Skeletal muscle cell (primary cell): ENCODE results near the gene KLF13.

Experiments used
- DNase-seq: peaks from one replicate; pipeline ENCODE4 v3.0.0-alpha.2; 2010; ENCODE audit warnings: low read depth
- H3K4me3 ChIP-seq: 2 replicates; pipeline ENCODE4 v1.5.1; 2011; ENCODE audit warnings: low read depth, mild to moderate bottlenecking, control low read depth, low read length, moderate library complexity

KLF13 gene

DNA sequence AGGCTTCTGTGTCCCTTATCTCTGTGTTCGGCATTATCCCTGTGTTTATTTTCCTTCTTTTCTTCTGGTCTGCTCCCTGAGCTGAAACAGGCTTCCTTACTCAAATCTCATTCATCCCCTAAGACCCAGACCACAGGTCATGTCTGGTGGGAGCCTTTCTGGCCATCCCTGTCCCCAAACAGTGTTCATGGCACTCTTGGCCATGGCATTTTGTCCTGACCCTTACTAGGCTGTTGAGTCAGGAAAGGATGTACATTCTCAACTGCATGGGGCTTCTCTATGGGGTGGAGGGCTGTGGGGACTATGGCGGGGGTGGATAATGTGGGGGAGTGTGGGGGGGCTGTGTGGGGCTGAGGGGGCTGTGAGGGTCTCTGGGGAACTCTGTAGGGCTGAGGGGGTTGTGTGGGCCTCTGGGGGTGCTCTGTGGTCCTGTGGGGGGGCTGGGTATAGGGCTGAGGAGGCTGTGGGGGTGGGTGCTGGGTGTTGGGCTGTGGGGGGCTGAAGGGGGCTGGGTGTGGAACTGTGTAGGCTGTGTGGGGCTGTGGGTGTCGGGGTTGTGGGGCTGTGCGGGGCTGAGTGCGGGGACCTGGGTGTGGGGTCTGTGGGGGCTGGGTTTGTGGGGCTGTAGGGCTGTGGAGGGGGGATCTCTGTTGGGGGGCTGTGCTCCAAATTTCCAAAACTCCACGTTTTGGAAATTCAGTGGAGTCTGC lies 64.3 kb downstream of the KLF13 start:
- DNase-seq, result no peak

DNA sequence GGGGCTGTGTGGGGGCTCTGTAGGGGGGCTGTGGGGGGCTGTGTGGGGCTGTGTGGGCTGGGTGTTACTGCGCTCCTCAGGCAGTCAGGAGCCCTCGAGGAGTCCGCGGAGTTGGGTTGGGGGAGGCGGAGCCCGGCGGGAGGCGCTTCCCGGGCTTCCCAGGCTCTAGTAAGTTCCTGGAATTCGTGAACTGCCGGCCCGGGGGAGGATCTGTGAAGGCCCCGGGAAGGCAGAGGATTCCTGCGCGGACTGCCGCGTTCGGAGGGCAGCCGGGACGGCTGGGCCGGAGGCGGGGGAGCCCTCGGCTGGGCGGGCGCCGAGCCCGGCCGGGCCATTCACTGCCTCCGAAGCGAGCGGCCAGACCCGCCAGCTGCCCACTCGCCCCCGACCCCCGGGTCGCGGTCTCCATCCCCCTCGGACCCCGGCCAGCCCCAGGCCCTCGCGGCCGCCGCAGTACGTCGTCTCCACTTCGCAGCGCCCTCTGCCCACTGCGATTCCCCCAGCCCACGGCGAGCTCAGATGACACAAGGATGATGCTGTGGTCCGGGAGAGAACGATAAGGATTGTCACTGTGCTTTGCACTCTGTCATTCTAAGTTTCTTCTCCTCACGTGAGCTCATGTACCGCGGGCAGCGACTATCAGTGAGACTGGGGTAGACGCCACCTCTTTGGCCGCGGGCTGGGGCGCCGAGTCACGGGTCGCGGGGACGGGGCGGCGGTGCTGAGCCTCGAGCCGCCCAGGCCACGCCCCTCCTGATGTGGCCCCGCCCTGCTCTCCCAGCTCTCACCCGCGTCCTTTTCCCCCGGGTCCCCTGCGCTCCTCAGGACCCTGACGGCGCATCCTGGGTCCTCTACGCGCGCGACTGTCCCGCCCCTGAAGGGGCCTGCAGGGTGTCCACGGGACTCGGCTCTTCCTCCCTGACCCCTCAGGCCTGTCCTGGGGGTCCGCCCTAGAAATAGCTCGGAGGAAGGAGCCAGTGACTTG lies 65.3 kb downstream of the KLF13 start:
- H3K4me3 ChIP-seq, result peak overlapping the region; percentile 66

More for the DNA sequence above, 64.3 kb downstream of the KLF13 start:
- no peak overlapping the region for H3K4me3 ChIP-seq

DNA sequence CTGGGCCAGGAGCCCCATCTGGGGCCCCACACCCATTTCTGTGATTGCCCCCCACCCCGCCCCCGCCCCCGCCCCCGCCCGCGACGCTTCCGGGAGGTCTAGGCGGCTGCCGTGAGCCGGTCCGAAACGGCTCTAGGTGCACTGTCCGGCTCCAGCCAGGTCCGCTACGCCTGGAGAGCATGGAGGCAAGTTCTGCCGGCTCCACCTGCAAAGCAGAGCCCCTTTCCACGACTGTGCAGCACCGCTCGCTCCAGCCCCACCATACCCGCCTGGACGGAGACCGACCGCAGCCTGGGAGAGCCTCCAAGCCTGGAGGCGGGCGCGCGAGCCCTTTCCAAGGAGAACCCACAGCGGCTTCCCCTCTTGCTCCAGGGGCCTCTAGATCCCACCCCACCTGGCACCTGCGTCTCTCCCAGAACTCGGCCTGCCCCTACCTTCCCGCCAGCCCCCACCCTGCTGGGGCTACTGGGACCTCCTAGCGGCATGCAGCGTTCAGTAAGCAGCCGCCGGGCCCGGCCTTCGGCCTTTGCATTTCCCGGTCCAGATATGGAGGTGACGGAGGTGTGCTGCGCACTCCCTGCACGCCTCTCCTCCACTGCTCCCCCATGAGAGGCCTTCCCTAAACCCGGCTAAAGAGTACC lies 66.2 kb downstream of the KLF13 start:
- DNase-seq, result no peak

More for the DNA sequence above, 65.3 kb downstream of the KLF13 start:
- DNase-seq, result no peak

DNA sequence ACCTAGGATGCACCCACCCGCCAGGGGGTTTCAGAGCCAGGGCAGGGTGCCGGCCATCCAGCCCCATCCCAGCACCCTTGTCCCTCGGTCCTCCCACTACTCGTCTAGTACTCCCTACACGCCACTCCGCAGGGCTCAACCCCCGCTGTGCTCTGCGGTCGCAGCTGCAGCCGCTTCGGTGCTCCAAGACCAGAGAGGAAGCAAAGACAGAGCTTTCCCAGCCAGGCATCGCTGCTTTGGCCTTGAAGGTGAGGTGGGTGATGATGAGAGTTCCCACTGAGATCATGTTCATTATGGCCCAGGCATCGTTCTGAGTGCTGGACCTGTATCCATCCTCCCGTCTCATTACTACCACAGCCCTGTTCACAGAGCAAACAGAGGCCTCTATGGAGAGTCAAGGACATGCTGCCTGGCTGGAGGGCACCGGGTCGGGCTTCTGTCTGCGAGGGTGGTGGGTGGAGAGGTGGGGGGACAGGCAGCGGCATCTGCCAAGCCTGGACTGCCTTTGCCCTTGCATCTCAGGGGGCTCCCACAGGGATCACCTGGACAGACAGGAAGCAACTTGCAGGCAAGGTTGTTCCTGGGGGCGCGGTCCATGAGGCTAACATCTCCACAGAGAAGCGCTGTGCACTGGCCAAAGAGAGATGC lies 66.9 kb downstream of the KLF13 start:
- H3K4me3 ChIP-seq, result no peak overlapping the region
- DNase-seq, result no peak

More for the DNA sequence above, 66.2 kb downstream of the KLF13 start:
- peak overlapping the region; percentile 66 for H3K4me3 ChIP-seq

DNA sequence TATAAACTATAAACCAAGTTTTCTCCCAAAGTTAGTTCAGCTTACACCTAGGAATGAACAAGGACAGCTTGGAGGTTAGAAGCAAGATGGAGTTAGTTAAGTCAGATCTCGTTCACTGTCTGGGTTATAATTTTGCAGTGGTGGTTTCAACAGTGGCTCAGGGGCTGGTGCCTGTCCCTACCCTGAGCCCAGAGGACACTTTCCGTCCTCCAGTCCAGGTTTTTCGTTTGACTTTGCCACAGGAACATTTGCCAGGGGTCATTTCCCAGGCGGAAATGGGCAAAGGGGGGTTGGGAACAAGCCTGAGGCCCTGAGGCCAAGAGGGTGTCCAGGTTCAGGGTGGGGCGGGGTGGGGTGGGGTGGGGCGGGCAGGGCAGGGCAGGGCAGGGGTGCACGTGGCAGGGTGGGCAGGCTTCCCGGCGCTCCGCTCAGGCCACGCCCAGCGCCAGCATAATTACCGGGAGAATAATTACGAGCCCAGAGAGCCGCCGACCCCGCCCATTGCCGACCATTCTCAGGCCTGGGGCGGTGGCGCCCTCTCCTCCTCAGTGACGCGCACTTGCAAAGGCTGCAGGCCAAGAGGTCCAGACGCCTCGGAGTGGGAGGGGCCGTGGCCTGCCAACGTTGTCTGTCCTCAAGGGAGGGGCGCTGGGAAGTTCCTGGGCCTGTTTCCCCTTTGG lies 70.4 kb downstream of the KLF13 start:
- H3K4me3 ChIP-seq, result no peak overlapping the region
- DNase-seq, result peak; percentile 48

DNA sequence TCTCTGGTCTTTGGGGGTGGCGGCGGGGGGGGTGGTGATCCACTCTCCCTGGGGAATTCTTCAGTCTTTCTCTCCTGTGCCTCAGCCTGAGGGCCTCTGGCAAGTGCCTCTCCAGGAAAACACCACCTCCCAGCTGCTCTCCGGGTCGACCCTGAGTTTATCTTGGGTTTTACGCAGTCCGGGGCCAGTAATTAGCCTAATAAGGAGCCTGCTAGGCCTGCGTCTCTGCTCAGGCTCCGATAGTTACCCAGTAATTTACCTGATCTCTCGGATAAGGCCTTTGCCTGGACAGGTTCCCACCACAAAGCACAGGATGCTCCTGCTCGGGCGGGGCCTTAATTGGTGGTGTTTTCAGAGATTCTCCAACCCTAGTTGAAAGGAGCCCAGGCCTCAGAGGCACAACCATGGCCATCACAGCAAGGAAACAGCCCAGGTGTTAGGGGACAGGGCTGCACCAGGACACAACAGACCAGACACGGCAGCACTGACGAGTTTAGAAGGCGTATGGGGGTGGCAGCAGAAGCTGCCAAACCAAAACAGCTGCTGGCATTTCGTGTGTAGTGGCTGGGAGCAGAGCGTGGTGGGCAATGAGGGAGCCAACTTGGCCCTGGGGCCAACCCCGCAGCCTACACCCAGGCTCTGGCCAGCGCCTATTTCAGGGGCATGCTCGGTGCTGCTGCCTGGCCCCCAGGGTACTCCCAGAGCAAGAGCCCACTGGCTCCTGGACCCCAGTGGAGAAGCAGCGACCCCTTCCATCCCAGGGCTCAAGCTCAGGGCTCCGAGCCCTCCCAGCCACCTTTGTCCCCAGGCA lies 71.4 kb downstream of the KLF13 start:
- H3K4me3 ChIP-seq, result no peak overlapping the region
- DNase-seq, result no peak

DNA sequence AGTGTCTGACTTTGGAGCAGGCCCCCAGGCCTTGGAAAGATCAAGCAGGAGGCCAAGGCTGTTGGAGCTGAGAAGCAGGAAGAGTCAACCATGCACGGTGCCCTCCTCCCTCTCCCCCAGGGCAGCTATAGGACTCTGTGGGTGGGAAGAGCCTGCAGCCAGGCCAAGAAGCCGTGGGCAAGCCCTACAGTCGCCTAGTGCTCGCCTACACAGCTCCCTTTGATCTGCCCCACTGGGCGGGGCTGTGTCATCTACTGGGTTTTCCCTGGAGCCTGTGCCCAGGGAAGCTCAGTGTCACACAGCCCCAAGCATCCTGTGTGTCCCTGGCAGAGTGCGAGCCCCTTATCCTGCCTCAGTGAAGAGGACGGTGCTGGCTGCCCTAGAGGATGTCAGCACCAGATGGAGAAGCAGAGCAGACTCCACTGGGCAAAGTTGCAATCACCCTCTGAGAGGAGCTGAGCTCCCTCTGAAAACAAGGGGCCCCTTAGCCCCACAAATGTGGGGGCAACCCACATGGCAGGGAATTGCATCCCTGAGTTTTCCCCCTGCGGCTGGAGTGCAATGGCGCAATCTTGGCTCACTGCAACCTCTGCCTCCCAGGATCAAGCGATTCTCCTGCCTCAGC lies 72.2 kb downstream of the KLF13 start:
- DNase-seq, result no peak
- no peak overlapping the region for H3K4me3 ChIP-seq

DNA sequence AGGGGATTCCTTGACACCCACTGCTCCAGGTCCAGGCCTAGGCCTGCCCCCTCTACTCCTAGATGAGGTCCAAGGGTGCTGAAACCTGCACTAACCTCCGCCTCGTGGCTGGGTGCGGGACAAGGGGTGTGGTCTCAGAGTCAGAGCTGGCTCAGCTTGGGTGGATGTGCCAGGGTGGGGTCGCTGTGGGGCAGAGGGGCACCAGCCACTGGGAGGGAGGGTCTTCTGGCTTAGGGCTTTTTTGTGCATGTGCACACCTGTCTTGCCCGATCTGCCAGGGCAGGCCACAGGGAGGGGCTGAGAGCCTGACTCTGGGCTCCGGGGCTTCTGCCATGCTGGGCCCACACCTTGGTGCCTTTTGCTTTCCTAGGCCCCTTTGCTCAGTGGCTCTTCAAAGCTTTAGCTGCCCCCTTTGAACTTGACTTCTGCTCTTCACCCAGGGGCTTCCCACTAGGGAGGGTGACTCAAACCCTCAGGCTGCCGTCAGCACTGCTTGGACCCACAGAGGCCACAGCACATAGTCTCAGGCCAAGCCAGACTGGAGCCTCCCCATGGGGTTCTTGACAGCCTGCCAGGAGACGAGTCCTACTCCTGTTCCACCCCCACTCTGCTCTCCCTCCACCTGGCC lies 73.0 kb downstream of the KLF13 start:
- no peak for DNase-seq

DNA sequence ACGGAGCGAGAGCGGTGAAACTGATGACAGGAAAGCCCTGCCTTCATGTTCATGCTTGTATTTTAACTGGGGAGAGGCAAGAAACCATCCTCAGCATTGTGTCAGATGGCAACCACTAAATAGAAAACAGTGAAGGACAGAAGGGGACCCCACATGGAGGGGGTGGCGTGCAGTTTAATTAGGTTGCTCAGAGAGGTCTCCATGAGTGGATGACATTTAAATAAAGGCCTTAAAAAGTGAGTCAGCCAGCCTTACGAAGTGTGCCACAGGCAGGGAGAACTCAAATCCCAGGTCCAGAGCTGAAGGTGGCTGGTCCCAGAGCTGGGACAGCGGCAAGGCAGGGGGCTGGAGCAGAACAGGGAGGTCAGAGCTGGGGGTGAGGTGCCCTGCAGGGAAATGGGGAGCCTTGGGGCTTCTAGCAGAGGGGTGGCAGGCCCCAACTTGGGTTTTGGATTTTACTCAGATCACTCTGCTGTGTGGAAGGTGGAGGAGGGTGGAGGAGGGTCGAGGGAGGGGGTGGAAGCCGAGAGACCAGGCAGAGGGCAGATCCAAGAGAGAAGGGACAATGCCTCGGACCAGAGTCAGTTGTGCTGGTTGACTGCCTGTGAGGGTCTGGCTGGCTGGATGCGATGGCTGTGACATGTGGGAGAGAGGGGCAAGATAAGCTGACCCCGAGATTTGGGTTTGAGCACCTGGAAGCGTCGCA lies 73.7 kb downstream of the KLF13 start:
- DNase-seq, result no peak
- no peak overlapping the region for H3K4me3 ChIP-seq

More for the DNA sequence above, 73.0 kb downstream of the KLF13 start:
- H3K4me3 ChIP-seq, result no peak overlapping the region

DNA sequence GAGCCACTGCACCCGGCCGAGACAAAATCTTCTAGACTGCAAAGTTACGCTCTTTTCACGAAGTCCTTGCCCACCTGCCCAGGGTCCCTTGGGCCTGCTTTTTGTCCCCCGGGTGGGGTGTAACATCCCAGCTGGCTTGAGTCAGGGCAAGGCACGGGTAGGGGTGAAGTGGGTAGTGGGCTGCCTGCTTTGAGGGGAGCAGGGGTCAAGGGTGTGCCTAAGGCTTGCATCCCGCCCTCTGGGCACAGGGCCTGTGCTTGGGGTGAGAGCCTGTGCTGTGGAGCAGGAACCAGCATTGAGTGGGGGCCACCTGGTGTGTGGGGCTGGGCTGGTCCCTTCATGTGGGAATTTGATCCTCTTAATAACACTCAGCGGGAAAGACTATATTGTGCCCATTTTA lies 74.6 kb downstream of the KLF13 start:
- H3K4me3 ChIP-seq, result no peak overlapping the region
- DNase-seq, result no peak

DNA sequence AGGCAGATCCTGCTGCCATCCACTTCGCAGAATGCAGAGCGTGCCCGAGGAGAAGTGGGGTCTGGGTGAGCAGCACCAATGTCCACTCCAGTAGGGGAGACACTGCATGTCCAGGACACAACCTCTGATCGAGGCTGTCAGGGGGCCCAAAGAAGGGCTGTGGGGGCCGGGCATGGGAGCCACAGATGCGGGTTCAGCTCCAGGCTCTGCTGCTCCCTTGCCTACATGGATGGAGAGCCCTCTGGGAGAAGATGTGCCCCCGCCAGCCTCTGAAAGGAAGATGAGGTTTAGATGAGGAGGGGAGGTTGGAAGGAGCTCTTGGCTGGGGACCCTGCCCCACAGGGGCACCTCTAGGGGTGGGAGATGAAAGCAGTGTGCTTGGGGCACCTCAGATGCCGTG lies 75.4 kb downstream of the KLF13 start:
- no peak for DNase-seq
- no peak overlapping the region for H3K4me3 ChIP-seq

DNA sequence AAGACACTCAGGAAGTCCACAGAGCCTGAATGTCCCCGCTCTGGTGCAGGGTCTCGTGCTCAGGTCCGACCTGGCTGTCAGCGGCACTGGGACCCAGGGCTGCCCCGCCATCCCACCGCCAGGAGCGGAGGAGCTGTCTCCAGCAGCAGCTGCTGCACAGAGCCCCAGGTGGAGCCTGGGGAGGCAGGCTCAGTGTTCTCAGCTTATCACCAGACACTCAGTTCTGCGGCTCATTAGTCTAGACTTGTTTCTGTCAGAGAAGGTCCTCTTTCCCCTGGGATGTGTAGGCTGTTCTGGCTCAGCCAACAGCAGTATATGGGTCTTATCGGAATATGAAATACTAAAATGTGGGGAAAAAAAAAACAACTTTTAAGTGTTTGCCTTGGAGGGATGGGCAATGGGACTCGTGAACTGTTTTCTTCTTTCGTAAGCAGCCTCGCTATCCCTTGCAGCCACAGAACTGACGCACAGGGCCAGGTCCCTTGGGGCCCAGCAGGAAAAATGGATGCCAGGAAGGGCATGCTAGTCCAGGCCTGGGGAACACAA lies 75.9 kb downstream of the KLF13 start:
- DNase-seq, result peak; percentile 87
- no peak overlapping the region for H3K4me3 ChIP-seq

DNA sequence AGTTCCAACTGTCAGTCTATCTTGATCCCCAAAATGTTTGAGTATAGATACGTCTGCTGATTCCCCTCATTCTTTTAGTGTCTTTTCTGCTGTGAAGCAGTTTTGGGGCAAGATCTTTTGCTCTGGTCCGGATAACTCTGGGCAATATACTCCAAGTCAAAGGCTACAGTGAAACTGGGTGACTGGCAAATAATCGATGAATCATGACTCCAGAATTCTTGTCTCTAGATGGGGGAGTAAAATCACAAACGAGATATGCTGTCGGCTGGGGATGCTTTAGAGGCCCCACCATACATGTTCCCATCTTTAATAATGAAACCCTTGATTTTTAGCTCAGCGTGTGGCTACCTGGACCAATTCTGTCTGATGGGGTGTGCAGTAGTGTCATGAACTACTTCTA lies 76.5 kb downstream of the KLF13 start:
- H3K4me3 ChIP-seq, result no peak overlapping the region
- no peak for DNase-seq

DNA sequence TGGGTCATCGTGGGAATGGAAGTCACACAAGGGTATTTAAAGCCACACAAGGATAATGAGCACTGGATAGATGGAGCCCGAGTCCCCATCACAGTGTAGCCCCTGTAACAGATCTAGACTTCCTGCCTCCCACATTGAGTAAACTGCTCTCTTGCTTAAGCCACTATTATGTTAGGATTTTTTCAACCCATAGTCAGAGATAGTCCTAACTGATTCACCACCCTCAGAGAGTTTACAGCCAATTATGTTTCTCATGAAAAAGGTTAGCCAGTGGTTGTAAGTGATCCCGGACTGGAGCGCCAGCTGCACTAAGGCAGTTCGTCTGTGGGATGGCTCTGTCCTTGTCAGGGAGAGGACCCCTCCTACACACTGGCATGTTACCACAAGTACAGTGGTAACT lies 77.0 kb downstream of the KLF13 start:
- H3K4me3 ChIP-seq, result no peak overlapping the region
- no peak for DNase-seq

DNA sequence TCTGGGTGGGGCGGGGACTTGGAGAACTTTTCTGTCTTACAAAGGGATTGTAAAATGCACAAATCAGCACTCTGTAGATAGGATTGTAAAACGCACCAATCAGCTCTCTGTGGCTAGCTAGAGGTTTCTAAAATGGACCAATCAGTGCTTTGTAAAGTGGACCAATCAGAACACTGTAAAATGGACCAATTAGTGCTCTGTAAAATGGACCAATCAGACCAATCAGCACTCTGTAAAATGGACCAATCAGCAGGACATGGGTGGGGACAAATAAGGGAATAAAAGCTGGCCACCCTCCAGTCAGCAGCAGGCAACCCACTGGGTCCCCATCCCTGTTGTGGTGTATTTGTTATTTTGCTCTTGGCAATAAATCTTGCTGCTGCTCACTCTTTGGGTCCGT lies 77.7 kb downstream of the KLF13 start:
- H3K4me3 ChIP-seq, result no peak overlapping the region
- DNase-seq, result no peak

DNA sequence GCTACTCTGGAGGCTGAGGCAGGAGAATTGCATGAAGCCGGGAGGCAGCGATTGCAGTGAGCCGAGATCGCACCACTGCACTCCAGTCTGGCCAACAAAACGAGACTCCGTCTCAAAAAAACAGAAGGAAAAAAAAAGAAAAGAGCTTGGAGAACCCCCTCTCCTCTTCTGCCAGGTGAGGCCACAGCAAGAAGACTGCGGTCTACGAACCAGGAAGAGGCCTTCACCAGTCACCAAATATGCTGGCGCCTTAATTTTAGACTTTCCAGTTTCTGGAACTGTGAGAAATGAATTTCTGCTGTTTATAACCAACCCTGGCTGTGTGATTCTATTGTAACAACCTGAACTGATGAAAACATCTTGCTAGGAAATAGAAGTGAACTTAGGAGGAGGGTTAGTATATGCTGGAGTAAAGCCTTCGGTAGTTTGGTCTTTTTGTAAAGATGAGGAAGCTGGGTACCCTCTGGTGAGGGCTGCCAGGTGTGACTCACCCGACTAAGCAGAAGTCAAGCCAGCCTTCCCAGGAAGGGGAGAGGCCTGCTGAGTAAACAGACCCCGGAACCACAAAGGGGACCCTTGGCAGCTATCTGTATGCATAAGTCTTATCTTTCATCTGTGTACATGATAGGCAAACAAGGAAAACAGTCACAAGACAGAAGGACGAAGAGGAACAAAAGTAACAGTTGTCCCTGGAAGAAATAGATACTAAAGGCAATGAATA lies 78.7 kb downstream of the KLF13 start:
- no peak overlapping the region for H3K4me3 ChIP-seq
- DNase-seq, result no peak
